Stimulated activated CD4-positive, alpha-beta T cell treated with anti-CD3 and anti-CD28 coated beads, Interleukin-4, amount 100 ng/mL, for 24 hours (primary cell): ENCODE results near the gene GPR137B.
"Not testable (repeated sequence)": the region's sequence is repeated elsewhere in the genome, so short reads cannot be mapped to it uniquely, and the experiment has no call there.

ENCODE experiments used
- DNase-seq: peaks from one replicate; pipeline ENCODE4 v3.0.0-alpha.2; 2020

Gene GPR137B

GRCh38 chr1:236161755-236162154 lies 19.4 kb downstream of the GPR137B start:
- not testable (repeated sequence) for DNase-seq

- DNase-seq: no peak
These were observed 21.3 kb downstream of the GPR137B start for GRCh38 chr1:236163463-236164153.

- no peak for DNase-seq
These were observed 21.9 kb downstream of the GPR137B start for GRCh38 chr1:236164273-236164672.

GRCh38 chr1:236165238-236165981 lies 23.1 kb downstream of the GPR137B start:
- DNase-seq: no peak

- DNase-seq: no peak
These were observed 23.7 kb downstream of the GPR137B start for GRCh38 chr1:236166041-236166440.

GRCh38 chr1:236167154-236167553 lies 24.8 kb downstream of the GPR137B start:
- DNase-seq: no peak

GRCh38 chr1:236167578-236167977 lies 25.2 kb downstream of the GPR137B start:
- no peak for DNase-seq

- DNase-seq: peak; percentile 12
These were observed 26.5 kb downstream of the GPR137B start for GRCh38 chr1:236168716-236169429.

GRCh38 chr1:236172041-236172579 lies 29.8 kb downstream of the GPR137B start:
- DNase-seq: no peak

- no peak for DNase-seq
These were observed 30.9 kb downstream of the GPR137B start for GRCh38 chr1:236173174-236173767.

GRCh38 chr1:236175642-236176336 lies 33.5 kb downstream of the GPR137B start:
- DNase-seq: no peak

GRCh38 chr1:236176337-236177336 lies 34.3 kb downstream of the GPR137B start:
- no peak for DNase-seq

GRCh38 chr1:236179634-236180033 lies 37.3 kb downstream of the GPR137B start:
- no peak for DNase-seq

- DNase-seq: no peak
These were observed 38.7 kb downstream of the GPR137B start for GRCh38 chr1:236181059-236181458.

- DNase-seq: no peak
These were observed 43.3 kb downstream of the GPR137B start for GRCh38 chr1:236185687-236186086.

GRCh38 chr1:236186471-236186870 lies 44.1 kb downstream of the GPR137B start:
- DNase-seq: not testable (repeated sequence)

- not testable (repeated sequence) for DNase-seq
These were observed 45.7 kb downstream of the GPR137B start for GRCh38 chr1:236188084-236188483.

- DNase-seq: no peak
These were observed 50.8 kb downstream of the GPR137B start for GRCh38 chr1:236193184-236193583.

GRCh38 chr1:236200925-236201324 lies 58.6 kb downstream of the GPR137B start:
- no peak for DNase-seq

GRCh38 chr1:236201786-236202185 lies 59.4 kb downstream of the GPR137B start:
- no peak for DNase-seq

GRCh38 chr1:236204039-236204438 lies 61.7 kb downstream of the GPR137B start:
- no peak for DNase-seq
